Activated CD4-positive, CD25-positive, alpha-beta regulatory T cell treated with anti-CD3 and anti-CD28 coated beads, Interleukin-2, amount 50 U/mL, for 24 hours (primary cell): ENCODE results near the gene NAA10.

Experiments
- ATAC-seq, 2 donors: fragments of 150-1000 bp; cut with Tn5 transposase; one replicate each; pipeline ENCODE4 v1.10.0; 2021; ENCODE audit warnings: mild to moderate bottlenecking in 1 of 2, moderate library complexity in 1 of 2

Gene NAA10

DNA sequence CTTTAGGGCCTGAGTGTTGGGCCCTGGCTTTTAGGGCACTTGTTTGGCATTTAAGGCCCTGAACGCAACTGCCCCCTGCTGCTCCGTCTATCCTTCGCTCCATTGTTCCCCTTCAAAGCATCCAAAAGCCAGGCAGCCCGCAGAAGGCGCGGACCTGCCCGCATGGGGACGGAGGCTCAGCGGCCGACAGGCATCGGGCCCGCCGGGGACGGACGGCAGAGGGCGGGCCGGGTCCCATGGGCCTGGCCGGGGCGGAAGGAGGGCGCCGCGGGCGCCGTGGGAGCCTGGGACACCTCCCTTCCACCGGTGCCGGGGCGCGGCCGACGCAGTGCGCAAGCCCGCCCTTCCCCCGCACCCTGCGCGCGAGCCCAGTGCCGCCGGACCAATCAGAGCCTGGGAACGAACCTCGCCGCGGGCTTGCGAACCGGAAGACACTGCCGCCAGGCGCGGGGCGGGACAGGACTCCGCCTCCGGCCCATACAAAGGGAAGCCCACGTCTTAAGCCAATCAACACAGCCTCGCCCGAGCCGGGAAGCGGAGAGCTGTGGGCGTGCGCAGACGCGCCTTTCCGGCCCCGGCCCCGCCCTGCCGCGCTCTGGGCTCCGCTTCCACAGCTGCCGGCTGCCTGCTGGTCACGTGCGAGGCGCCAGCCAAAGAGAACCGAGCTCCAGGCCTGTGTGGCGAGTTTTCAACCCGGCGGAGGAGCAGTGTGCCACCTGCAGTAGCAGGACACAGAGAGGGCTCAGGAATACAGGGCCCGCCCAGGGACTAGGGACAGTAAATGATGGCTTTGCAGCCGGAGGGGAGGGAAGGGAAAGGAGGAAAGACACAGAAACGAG is 6.7 kb downstream of the NAA10 start:
- peak; percentile 84 for ATAC-seq

- no peak for ATAC-seq
These were observed 7.2 kb downstream of the NAA10 start for GRCh38 chrX:153927672-153927921.

DNA sequence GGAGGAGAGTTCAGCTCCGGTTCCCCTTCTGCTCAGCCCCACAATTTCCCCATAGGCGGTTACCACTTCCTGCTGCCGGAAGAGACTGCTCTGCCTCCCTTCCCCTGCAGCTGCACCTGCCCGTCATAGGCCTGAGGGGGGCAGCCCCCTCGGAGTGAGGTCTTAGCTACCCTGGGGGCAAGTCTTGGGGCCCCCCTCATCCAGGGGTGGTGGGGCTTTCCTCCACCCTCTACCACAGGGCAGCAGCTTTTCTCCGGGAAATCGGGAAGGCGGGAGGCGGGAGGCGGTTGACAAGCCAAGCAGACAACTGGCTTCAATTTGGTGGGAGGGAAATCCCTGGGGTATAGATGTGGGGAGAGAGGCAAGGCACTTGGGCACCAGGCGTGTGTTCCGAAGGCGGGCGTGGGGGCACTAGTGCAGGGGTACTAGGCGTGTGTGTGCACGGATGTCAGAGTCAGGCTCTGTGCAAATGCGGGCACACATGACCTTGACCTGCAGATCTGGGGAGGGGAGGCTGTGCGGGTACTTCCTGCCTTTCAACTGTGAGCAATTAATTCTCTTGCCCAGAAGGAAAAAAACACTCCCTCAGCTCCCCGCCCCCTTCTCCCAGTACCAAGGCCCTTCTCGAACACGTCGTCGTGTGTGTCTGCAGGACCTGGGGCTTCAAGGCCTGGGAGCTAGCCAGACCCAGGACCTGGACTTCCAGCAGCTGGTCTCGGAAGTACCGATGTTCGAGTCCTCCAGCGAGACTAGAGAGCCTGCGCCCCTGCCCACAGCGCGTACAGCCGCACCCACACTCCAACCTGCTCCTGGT is 7.8 kb downstream of the NAA10 start:
- peak; percentile 40 to 44 for ATAC-seq

GRCh38 chrX:153926552-153926857 is 8.3 kb downstream of the NAA10 start:
- no peak for ATAC-seq

GRCh38 chrX:153925739-153926551 is 8.9 kb downstream of the NAA10 start, which contains the start of gene ARHGAP4:
Gene ARHGAP4, minus strand, starts transcription at chrX:153926264. Its CDS starts 62 bp downstream, at chrX:153926202.
- ATAC-seq: peak; percentile 3 to 4

- ATAC-seq: no peak
These were observed 9.5 kb downstream of the NAA10 start for GRCh38 chrX:153925387-153925738.

DNA sequence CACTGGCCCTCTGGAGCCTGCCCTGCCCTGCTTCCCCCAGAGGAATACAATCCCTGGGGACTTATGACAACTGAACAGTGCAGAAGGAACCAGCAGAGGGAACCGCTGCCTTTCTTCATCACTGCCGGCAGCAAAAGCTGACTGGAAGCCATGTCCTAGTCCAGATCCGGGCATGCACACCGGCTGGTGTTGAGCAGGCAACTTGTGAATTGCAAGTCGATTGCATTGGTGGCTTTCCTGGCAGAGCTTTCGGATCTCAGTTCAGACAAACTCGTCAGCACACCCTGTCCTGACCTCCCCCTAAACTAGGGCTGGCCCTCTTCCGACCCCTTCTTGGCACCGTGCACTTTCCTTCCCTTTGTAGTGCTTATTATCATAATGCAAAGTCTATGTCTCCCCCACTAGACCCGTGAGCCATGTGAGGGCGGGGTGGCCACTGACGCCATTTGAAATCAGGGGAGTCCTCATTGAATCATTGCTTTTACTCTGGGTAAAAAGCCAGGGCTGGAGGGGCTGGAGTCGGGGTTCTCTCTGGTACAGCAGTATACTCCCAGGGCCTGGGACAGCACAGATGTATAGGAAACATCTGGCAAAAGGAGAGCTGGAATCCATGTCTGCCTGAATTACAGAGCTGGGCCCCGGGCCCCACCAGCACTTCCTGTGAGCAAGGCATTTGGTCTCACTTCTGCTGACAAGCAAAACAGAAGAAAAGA is 10.5 kb downstream of the NAA10 start:
- ATAC-seq: no peak

DNA sequence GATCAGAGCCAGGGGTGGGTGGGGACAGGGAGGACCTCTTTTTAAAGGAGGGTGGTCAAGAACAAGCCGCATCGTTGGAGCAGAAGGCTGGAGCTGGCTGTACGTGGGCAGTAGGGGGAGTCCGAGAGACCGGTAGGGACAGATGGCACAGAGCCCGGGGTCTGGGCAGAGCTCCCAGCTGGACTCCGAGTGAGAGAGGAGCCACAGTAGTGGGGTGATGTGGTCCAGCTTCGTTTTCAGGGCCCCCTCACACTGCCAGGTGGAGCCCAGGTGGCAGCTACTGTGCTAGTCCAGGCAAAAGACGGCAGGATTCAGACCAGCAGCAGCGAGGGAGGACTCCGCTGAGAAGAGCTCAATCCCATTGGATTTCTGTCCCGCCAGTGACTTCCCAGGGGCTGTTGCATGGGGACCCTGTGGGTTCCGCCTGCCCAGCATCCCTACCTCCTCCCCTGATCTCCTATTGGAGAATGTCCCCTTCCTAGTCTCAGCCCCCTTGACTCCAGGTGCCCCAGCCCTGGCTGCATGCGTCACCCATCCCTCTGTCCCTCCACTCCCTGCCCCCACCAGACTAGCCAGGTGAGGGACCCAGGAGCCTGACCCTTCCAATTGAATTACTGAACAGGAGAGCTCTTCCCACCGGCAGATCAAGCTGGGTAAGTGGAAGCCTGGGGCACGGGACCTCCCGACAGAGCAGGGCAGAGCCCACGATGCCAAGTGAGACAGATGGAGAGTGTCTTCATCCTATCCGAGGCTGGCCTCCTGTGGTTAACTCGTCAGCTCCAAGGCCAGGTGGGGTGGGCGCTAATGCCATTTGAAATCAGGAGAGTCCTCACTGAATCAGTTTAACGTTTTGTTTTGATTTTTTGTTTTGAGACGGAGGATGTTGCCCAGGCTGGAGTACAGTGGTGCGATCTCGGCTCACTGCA is 11.6 kb downstream of the NAA10 start:
- no peak for ATAC-seq

DNA sequence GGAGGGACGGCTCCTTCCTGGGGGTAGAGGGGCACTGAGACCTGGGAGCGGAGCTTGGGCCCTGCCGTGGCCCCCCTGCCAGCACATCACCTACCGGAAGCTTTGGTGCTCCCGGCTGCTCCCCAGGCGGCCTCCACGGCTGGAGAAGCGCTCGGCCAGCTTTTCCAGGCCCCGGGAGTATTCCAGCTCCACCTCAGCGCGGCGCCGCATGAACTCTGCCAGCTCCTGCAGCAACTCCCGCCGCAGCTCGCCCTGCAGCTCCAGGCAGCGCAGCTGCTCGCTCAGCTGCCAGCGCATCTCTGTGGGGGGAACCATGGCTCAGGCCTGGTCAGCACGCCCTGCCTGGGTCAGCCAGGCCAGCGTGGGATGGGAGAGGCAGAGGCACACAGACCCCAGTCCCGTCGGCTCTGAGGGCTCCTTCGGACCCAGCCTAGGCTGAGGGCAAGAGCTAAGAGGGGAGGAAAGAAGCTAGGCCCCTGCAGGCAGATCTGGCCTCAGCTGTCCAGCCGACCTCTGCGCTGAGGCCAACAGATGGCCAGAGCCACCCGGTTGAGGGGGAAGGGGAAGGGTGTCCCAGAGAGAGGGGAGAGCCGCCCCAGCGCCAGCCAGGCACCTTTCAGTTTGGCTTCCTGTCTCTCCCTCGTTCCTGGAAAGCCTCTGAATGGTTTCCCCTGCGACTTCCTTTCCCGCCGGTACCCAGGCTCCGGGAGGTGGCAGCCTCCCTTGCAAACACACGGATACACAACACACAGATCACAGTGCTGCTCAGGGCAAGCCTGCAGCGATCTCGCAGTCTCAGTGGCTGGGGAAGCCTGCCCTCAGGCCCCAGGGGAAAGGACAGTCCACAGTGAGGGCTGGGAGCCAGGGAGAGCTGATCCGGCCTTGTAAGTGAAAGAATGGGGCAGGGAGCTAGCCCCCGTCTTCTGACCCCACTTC is 13.1 kb downstream of the NAA10 start:
- no peak for ATAC-seq

GRCh38 chrX:153921070-153921469 is 13.8 kb downstream of the NAA10 start:
- no peak for ATAC-seq

DNA sequence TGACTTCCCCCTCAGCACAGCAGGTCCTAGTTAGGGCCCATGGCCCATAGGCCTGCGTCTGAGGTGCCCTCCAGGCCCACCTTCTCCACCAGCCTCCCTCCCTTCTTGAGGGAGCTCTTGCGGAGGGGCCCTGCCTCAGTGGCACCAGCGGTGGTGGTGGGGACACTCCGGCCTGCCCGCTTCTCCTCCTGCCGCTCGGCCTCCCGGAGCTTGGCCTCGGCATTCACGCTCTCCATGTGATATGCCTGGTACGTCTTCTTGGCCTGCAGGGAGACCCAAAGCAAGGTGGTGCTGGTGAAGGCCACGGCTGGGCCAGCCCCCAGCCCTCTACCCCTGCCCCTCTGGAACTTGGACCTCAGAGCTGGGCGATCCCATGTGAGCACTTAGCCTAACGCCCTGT is 14.3 kb downstream of the NAA10 start:
- ATAC-seq: no peak

DNA sequence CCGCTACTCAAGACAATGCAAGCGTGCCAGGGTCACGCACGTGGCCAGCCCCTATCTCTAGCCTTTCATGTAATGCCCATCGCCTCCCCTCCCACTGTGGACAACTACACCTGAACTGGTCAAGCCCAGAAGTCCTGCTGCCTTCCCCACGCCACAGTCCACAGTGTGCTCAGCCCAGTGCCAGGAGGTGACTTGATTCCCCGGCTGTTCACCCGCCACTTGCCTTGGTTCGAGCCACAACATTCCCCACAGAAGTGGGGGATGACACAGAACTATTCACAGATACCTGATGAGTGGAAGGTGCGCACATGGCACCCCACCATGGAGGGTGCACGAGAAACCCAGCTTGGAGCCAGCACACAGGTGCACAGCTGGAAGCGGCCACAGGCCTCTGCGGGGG is 15.6 kb downstream of the NAA10 start:
- ATAC-seq: no peak

- no peak for ATAC-seq
These were observed 17.0 kb downstream of the NAA10 start for GRCh38 chrX:153917869-153918268.

DNA sequence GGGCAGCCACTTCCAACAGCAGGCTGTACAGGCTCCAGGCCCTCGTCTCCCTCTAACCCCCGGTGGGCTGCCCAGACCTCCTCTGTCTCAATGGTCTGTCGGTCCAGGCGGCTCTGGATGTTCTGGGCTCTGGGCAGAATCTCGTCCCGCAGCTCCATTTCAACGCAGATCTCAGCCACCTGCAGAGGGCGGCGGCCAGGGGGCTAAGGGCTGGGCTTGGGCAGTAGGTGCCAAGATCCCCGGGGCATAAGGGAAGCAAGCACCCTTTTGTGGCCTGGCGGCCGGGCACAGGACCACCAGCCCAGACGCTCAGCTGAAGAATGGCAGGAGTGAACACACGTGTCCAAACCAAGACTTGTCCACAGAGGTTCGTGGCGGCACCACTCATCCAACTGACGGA is 21.1 kb downstream of the NAA10 start:
- no peak for ATAC-seq

DNA sequence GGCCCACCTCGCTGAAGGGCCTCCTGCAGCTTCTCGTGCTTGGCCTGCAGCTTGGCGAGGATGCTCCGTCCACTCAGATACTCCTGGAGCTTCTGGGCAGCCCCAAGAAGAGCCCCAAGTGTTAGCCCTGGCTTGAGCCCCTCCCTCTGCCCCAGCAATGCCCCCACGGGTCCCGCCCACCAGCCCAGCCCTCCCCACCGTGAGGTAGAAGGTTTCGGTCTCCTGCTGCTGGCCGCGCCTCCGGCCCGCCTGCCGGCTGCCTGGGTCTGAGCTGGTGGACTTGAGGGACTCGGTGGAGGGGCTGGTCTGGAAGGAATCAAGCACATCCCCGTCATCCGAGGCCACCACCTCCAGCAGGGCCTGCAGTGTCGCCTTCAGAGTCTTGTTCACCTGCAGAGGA is 21.6 kb downstream of the NAA10 start:
- ATAC-seq: no peak

GRCh38 chrX:153911798-153912197 is 23.0 kb downstream of the NAA10 start:
- ATAC-seq: no peak

DNA sequence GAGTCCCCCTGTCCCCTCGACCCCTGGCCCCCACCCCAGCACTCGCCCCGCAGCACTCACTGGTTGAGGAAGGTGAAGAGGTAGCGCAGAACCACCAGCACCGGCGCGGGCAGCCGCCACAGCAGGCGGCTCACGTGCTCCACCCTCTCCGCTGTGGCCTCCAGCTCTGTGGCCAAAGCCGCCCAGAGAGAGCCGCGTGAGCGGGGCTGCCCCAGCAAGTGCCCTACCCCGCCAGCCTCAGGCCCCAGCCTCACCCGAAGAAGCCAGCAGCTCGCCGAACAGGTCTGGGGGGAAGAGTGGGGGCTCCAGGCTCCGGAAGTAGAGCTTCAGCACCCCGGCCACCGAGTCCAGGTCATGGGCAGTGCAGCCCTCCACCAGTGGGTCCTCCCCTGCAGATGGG is 24.4 kb downstream of the NAA10 start:
- ATAC-seq: no peak

DNA sequence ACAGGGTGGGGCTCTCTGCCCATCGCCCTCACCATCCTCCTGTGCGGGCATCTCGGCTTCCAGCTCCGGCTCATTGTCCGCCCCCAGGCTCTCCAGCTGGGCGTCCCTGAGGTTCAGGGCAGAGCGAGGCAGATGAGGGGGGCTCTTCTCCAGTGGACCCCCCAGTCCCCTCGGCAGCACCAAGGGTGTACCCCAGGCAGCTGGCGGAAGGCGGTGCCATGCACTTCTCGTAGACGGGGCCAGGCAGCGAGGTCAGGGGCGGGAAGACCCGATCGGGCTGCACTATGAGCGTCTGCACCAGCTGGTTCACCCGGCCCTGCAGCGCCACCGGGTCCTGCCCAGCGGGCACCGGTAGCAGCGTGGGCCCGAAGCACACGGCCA is 24.9 kb downstream of the NAA10 start:
- ATAC-seq: no peak

DNA sequence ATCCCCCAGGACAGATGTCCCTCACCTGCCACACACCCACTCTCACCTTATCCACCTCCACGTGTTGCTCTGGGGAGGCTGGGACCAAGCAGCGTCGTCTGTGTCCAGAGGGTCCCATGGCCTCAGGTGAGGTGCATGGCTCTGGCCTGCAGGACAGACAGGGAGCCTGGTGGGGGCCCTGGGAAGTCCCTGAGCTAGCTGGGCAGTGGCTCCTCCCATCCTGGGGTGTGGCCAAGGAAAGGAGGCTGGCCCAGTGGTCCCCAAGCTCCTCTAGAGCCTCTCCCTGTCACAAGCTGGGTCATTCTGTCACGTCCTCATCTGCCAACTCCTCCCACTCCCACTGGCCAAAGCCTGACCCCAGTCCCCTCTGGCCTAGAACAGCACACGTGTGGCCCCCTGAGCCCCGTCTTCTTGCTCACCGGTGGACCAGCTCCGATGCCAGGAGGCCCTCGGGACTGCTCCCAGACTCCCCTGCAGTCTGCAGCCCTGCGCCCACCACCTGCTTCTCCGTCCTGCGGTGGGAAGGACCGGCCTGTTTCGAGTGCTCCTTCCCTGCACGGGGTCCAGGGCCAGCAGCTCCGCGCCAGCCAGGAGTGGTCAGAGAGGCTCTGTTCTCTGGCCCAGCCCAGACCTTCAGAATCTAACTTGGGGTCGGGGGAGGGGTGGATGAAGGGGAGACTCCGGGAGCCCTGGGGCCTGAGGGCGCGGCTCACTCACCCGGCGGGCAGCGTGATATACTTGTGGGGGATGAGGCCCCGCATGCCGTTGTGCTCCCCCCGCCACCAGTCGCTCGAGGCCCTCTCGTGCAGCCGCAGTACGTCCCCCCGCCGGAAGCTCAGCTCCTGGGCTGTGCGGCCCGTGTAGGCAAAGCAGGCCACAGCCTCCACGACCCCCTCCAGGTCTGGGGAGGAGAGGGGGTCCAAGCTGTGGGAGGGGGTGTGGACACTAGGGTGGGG is 25.5 kb downstream of the NAA10 start:
- ATAC-seq: no peak
